ENCODE measurements around the gene PIGL.

PIGL gene

GRCh38 chr17:16363749-16364536 is 146.9 kb downstream of the PIGL start:
- DNase-seq (ENCODE audit: low spot score), result peak; percentile 79
- TF ChIP-seq, protein P1, sequence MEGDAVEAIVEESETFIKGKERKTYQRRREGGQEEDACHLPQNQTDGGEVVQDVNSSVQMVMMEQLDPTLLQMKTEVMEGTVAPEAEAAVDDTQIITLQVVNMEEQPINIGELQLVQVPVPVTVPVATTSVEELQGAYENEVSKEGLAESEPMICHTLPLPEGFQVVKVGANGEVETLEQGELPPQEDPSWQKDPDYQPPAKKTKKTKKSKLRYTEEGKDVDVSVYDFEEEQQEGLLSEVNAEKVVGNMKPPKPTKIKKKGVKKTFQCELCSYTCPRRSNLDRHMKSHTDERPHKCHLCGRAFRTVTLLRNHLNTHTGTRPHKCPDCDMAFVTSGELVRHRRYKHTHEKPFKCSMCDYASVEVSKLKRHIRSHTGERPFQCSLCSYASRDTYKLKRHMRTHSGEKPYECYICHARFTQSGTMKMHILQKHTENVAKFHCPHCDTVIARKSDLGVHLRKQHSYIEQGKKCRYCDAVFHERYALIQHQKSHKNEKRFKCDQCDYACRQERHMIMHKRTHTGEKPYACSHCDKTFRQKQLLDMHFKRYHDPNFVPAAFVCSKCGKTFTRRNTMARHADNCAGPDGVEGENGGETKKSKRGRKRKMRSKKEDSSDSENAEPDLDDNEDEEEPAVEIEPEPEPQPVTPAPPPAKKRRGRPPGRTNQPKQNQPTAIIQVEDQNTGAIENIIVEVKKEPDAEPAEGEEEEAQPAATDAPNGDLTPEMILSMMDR (IDR thresholded peaks at IDR 0.05; ENCODE audit: borderline replicate concordance, control extremely low read depth, extremely low read depth, insufficient read depth, missing control alignments), result peak; percentile 94
- in situ Hi-C loops (cut with MboI; ENCODE audit: low sequenced_read_pairs, unreplicated experiment), result loop anchor here (10.0 kb wide), 1 partner anchor 161 kb away; no protein-coding TSS in a partner anchor

- TF ChIP-seq, protein P1 (IDR thresholded peaks at IDR 0.05; ENCODE audit: borderline replicate concordance, control extremely low read depth, extremely low read depth, insufficient read depth, missing control alignments), result no peak
- in situ Hi-C loops (cut with MboI; ENCODE audit: low sequenced_read_pairs, unreplicated experiment), result loop anchor here (10.0 kb wide), 1 partner anchor 160 kb away; no protein-coding TSS in a partner anchor
- DNase-seq (ENCODE audit: low spot score), result no peak
Observed at GRCh38 chr17:16364625-16365024, 147.6 kb downstream of the PIGL start.

DNA sequence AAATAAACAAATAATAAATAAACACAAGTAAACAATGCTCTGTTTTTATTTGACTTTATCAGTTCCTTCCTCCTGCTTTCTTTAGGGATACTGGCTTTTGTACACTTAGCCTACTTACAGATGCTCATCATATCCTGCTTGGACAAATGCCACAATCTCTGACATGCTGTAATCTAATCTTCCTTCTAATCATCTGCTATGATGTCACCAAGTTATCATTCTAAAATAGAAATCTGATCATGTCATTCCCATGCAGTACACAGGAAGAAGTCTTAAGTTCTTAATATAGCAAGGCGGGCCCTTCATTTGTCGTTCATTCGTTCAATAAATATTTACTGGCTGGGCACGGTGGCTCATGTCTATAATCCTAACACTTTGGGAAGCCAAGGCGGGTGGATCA is 154.7 kb downstream of the PIGL start:
- TF ChIP-seq, protein P1 (IDR thresholded peaks at IDR 0.05; ENCODE audit: borderline replicate concordance, control extremely low read depth, extremely low read depth, insufficient read depth, missing control alignments), result no peak
- DNase-seq (ENCODE audit: low spot score), result no peak
- in situ Hi-C loops (cut with MboI; ENCODE audit: low sequenced_read_pairs, unreplicated experiment), result no loop called here

GRCh38 chr17:16374146-16374938 is 157.3 kb downstream of the PIGL start:
- DNase-seq (ENCODE audit: low spot score), result no peak
- in situ Hi-C loops (cut with MboI; ENCODE audit: low sequenced_read_pairs, unreplicated experiment), result no loop called here
- TF ChIP-seq, protein P1 (IDR thresholded peaks at IDR 0.05; ENCODE audit: borderline replicate concordance, control extremely low read depth, extremely low read depth, insufficient read depth, missing control alignments), result no peak

Data from GM13976 (cell line).